ENCODE measurements around the gene ADAMTS6.
"Not testable (repeated sequence)": the region's sequence is repeated elsewhere in the genome, so short reads cannot be mapped to it uniquely, and the experiment has no call there.

ADAMTS6 gene

GRCh38 chr5:65190328-65191053, 291.2 kb downstream of the ADAMTS6 start:
- DNase-seq: no peak

- no peak for DNase-seq
Measured at GRCh38 chr5:65186646-65187227, 295.0 kb downstream of the ADAMTS6 start.

- no peak for DNase-seq
Measured at GRCh38 chr5:65185468-65185867, 296.3 kb downstream of the ADAMTS6 start.

GRCh38 chr5:65184780-65185179, 296.9 kb downstream of the ADAMTS6 start:
- DNase-seq: no peak

GRCh38 chr5:65174231-65174630, 307.5 kb downstream of the ADAMTS6 start:
- not testable (repeated sequence) for DNase-seq

- DNase-seq: no peak
Measured at GRCh38 chr5:65173130-65173525, 308.6 kb downstream of the ADAMTS6 start.

- DNase-seq: no peak
Measured at GRCh38 chr5:65172486-65173129, 309.1 kb downstream of the ADAMTS6 start.

GRCh38 chr5:65171645-65172044, 310.1 kb downstream of the ADAMTS6 start:
- DNase-seq: no peak

- DNase-seq: no peak
Measured at GRCh38 chr5:65163698-65164097, 318.0 kb downstream of the ADAMTS6 start.

GRCh38 chr5:65161655-65162054, 320.1 kb downstream of the ADAMTS6 start:
- no peak for DNase-seq

- no peak for DNase-seq
Measured at GRCh38 chr5:65157906-65158603, 323.7 kb downstream of the ADAMTS6 start.

GRCh38 chr5:65156933-65157332, 324.8 kb downstream of the ADAMTS6 start:
- DNase-seq: no peak

GRCh38 chr5:65152131-65152530, 329.6 kb downstream of the ADAMTS6 start:
- no peak for DNase-seq

GRCh38 chr5:65151614-65152013, 330.1 kb downstream of the ADAMTS6 start:
- DNase-seq: no peak

GRCh38 chr5:65150599-65151304, 331.0 kb downstream of the ADAMTS6 start:
- DNase-seq: no peak

- DNase-seq: no peak
Measured at GRCh38 chr5:65149827-65150226, 331.9 kb downstream of the ADAMTS6 start.

- no peak for DNase-seq
Measured at GRCh38 chr5:65144136-65144871, 337.4 kb downstream of the ADAMTS6 start.

- no peak for DNase-seq
Measured at GRCh38 chr5:65142511-65143011, 339.2 kb downstream of the ADAMTS6 start.

- no peak for DNase-seq
Measured at GRCh38 chr5:65142016-65142415, 339.7 kb downstream of the ADAMTS6 start.

GRCh38 chr5:65141493-65141892, 340.2 kb downstream of the ADAMTS6 start:
- peak; percentile 72 for DNase-seq

GRCh38 chr5:65137631-65138030, 344.1 kb downstream of the ADAMTS6 start:
- no peak for DNase-seq
